Stimulated activated CD4-positive, alpha-beta T cell treated with anti-CD3 and anti-CD28 coated beads, Interleukin-2, amount 100 ng/mL, for 24 hours (primary cell): ENCODE results near the gene FAM210B.
"Not testable (repeated sequence)": the region's sequence is repeated elsewhere in the genome, so short reads cannot be mapped to it uniquely, and the experiment has no call there.

ENCODE experiments used
- DNase-seq, 2 donors: peaks; one replicate each; pipeline ENCODE4 v3.0.0-alpha.2; 2020

FAM210B gene, protein sequence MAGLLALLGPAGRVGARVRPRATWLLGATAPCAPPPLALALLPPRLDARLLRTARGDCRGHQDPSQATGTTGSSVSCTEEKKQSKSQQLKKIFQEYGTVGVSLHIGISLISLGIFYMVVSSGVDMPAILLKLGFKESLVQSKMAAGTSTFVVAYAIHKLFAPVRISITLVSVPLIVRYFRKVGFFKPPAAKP

DNA sequence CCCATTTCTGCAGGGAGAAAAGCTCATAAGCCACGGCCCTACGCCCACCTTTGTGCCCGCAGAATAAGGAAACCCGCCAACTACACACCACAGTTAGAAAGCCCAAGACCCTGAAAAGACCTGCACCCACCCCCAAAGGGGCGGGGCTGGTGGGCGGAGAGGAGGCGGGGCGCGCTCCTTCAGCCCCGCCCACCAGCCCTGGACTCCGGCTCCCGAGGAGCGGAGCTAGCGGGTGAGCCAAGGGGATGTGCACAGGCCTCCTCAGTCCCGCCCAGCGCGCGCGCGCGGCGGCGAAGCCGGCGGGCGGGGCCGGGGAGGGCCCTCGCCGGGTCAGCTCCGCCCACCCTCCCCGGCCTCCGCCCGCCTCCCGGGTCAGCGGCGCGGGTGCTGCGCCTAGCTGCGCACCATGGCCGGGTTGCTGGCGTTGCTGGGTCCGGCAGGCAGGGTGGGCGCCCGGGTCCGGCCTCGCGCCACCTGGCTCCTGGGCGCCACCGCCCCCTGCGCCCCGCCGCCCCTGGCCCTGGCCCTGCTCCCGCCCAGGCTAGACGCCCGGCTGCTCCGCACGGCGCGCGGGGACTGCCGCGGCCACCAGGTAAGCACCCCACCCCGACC lies at the start of gene FAM210B:
Gene FAM210B (plus strand): TSS at position 375 of the 612 bp plus-strand sequence. CDS start 32 bp downstream, at position 407.
- DNase-seq: peak; percentile 81 to 85

GRCh38 chr20:56316051-56316450 lies 42.7 kb upstream of the FAM210B start:
- no peak for DNase-seq

DNA sequence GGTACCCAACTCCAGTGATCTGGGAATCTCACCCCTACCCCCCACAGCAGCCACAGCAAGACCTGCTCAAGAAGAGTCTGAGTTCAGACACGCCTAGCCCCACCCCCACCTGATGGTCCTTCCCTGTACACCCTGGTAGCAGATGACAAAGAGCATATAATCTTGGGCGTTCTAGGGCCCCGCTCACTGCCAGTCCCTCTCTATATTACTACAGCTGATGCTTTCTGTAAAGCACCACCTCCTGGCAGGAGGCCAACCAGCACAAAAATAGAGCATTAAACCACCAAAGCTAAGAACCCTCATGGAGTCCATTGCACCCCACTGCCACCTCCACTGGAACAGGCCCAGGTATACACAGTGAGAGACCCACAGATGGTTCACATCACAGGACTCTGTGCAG lies 42.3 kb upstream of the FAM210B start:
- no peak for DNase-seq

GRCh38 chr20:56322681-56323080 lies 36.1 kb upstream of the FAM210B start:
- DNase-seq: no peak

DNA sequence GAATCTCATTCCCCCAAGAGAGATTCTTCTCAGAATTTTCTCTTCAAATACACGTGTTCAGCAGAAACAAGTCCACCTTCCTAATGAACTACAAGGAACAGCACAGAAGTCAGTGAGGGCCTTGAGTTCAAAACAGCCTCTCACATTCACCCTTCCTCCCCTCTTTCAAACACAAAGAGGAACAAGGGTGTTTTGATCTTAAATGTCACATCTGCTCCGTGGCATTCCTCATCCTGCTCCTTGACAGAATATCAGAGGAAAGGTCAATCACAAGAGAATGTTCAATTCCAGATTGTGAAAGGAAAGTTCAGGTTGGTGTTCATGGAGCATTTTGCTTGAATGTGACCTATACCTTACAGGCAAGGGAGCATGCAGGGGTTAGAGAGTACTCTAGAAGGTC lies 35.6 kb upstream of the FAM210B start:
- DNase-seq: no peak

- no peak for DNase-seq
Observed at GRCh38 chr20:56323656-56324055, 35.1 kb upstream of the FAM210B start.

GRCh38 chr20:56324806-56325205 lies 34.0 kb upstream of the FAM210B start:
- DNase-seq: no peak

- DNase-seq: no peak
Observed at GRCh38 chr20:56328861-56329260, 29.9 kb upstream of the FAM210B start.

DNA sequence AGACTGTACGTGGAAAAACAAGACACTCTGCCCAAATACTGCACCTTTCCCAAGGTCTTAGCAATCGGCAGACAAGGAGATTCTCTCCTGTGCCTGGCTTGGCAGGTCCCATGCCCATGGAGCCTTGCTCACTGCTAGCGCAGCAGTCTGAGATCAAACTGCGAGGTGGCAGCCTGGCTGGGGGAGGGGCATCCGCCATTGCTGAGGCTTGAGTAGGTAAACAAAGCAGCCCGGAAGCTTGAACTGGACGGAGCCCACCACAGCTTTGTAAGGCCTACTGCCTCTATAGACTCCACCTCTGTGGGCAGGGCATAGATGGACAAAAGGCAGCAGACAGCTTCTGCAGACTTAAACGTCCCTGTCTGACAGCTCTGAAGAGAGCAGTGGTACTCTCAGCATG lies 22.1 kb upstream of the FAM210B start:
- DNase-seq: not testable (repeated sequence)

DNA sequence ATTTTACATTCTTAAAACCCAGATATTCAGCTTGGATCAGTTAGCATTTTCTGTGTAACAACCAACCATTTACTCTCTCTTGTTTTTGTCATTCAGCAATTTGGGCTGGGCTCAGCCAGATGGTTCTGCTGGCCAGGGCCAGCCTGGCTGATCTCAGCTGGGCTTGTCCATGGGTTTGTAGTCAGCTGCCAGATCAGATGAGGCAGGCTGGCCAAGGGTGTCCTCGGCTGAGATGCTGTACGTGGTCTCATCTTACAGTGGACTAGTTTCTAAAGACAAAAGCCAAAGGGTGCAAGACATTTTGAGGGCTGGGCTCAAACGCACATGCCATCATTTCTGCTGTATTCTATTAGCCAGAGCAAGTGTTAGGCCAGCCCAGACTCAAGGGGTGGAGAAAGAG lies 16.0 kb upstream of the FAM210B start:
- DNase-seq: no peak

DNA sequence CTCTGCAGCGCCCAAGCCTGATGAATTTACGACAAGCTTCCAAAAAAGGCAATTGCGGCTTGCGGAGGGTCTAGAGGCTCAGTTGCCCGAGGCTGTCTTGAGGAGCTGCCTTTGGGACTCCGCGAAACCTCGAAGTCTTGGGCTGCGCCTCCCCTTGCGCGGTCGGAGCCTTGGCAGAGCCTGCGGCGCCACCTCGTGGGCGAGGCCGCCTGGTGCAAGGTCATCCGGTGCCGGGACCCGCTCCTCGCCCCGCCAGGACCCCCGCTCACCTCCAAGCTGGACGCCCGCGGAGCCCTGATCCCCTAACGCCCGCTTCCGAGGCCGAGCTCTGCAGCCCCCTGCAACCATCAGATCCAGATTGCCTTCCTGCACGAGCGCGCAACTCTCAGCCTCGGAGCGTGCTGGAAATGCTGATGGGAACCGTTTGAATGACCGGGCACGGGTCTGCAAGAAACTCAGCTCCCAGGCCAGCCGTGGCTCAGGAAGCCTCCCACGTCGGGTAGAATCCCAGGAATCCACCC lies 14.9 kb upstream of the FAM210B start:
- DNase-seq: peak; percentile 31 to 67

- no peak for DNase-seq
Observed at GRCh38 chr20:56345911-56346310, 12.9 kb upstream of the FAM210B start.

DNA sequence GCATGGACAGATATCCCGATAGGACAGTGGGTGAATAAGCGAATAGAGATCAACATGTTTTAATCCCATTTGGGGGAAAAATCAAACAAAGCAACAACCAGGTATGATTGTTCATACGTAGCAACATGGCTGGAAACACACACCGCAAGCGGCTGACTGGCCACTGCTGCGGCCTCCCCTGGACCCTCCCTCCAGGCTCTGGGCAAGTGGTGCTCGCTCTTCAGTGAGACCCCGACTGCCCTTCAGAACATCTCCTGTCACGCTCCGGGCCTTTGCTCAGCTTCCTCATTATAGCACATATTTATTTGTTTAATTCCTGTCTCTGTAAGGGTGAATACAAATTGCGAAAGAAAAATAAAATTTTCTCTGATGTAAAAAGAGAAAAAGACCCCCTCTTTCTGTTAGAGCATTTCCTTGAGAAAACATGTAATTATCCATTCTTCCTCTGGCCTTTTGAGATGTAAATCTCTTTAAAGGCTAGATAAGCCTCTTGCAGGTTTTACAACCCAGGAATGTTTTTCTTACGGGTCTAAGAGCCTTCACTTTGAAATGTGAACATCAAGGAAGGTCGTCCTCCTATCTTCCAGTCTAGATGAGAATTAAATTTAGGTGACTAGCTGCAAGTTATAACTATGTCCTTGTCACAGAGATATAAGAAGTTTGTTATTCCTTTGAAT lies 11.0 kb upstream of the FAM210B start:
- no peak for DNase-seq

DNA sequence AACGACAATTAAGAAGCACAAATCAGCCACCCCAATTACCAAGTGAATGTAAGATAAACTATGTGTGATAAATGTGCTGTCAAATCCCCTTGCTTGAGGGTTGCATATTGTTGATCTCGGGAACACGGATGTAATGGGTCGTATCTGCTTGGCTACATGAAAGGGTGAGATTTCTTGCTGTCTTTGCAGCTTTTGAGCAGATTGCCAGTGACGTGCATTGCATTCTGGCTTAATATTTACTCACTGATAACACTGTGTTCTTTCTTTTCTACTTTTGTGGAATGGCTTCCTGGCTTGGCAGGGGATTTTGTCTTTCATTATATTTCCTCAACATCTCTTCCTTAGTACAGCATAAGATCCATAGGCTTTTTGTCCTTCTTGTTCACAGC lies 10.5 kb upstream of the FAM210B start:
- no peak for DNase-seq

- DNase-seq: no peak
Observed at GRCh38 chr20:56348746-56349145, 10.0 kb upstream of the FAM210B start.

DNA sequence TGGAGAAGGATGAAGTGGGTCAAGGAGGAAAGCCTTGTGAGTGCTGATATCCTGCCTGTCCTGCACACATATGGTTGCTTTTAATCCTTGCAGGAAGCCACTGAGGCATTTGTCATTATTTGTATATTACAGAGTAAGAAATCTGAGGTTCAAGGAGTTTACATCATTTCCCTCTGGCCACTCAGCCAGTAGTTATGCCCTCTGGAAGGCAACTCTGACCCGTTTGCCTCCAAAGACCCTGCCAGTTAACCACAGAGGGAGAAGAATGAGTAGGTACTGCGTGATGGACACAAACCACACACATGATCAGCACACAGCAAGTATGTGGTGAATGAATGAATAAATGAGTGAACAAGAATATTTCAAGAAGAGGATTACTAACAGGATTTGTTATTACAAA lies 7.9 kb upstream of the FAM210B start:
- DNase-seq: no peak

GRCh38 chr20:56352345-56353055 lies 6.3 kb upstream of the FAM210B start:
- DNase-seq: no peak

DNA sequence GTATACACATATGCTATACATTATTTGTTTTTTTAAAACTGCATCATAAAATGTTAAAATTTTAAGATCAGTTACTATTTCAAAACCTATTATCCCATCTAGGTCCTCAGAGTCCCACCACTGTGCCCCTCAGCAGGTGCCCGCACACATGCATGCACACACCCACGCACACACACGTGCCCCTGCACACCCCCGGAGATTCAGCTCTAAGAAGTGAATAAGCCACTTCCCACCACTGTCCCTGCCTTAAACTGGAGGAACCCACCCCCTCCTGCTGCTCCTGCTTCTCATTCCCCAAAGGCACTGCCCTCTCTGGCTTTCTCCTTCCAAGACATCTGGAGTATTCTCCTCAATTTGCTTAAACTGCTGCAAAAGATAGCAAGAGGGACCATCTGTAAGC lies 5.4 kb upstream of the FAM210B start:
- no peak for DNase-seq

- no peak for DNase-seq
Observed at GRCh38 chr20:56358070-56358469, 704 bp upstream of the FAM210B start.

- DNase-seq: peak; percentile 21 to 27
Observed at GRCh38 chr20:56359212-56360132, 698 bp downstream of the FAM210B start.

GRCh38 chr20:56360133-56360907 lies 1.5 kb downstream of the FAM210B start:
- no peak for DNase-seq

GRCh38 chr20:56360908-56361205 lies 2.1 kb downstream of the FAM210B start:
- DNase-seq: no peak
